ENCODE measurements around the gene STIM2.

GRCh38 chr4:26860157-26860921 is at the start of gene STIM2:
- TF ChIP-seq, protein P1, sequence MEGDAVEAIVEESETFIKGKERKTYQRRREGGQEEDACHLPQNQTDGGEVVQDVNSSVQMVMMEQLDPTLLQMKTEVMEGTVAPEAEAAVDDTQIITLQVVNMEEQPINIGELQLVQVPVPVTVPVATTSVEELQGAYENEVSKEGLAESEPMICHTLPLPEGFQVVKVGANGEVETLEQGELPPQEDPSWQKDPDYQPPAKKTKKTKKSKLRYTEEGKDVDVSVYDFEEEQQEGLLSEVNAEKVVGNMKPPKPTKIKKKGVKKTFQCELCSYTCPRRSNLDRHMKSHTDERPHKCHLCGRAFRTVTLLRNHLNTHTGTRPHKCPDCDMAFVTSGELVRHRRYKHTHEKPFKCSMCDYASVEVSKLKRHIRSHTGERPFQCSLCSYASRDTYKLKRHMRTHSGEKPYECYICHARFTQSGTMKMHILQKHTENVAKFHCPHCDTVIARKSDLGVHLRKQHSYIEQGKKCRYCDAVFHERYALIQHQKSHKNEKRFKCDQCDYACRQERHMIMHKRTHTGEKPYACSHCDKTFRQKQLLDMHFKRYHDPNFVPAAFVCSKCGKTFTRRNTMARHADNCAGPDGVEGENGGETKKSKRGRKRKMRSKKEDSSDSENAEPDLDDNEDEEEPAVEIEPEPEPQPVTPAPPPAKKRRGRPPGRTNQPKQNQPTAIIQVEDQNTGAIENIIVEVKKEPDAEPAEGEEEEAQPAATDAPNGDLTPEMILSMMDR (conservative IDR thresholded peaks at IDR 0.05; ENCODE audit: low read depth, low read length), result no peak
- no peak for TF ChIP-seq EZH2phosphoT487 (IDR thresholded peaks at IDR 0.05; ENCODE audit: borderline replicate concordance, low read length)

All from PC-3 (cell line).